CD1c-positive myeloid dendritic cell (primary cell): ENCODE data around the gene UTP25.
A peak's percentile ranks its signal among the peaks of the same experiment; 100 is the strongest.
"Not testable (repeated sequence)": the region's sequence is repeated elsewhere in the genome, so short reads cannot be mapped to it uniquely, and the experiment has no call there.

Experiments
- DNase-seq: peaks from one replicate; pipeline ENCODE4 v3.0.0-alpha.2; 2016; ENCODE audit errors: extremely low spot score

UTP25 gene

DNA sequence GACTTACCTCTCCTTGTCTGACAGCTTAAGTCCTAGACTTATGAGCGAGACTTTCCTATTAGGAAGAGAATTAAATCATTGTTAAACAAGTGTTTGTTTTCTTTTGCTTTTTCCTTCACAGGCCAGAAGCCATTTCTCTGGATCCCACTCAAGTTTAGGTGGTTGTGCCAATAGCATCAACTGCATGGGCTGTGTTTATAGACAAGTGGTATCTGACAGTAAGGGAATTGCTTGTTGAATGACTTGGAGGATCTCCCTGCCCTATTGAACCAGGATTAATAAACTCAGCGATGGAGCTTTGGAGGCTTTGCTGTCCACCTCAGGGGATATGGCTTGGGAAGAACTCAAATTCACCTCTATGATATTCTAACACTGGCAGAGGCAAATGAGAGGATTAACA lies 43.7 kb downstream of the UTP25 start:
- no peak for DNase-seq

DNA sequence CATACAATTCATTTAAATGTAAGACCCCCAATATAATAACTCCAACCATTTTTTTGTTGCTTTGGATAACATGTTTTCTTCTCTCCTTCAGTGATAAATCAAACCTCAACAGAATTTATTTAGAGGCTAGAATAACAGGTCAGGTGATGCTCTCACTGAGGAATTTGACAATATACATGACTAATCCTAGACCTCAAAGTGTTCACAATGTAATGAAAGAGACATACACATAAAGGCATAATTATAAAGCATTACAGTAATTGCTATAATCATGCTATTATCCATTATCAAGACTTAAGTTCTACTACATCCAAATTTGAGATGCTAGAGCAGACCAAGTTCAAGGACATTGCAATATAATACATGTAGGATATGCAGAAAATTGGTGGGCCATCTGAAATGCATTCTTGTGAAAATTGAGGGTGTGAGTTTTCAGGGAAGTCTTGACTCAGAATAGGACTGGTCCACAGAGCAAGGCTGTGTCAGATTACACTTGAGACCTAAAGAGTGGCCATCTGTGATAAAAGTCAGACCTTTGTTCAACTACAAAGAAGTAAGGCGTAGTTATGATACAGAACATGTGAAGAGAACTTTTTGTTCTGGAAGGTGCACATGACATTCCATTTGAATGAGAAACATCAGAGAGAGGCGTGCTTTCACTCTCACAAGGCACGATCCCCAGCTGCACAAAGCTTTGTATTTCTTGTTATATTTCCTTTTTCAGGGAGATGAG lies 45.5 kb downstream of the UTP25 start:
- DNase-seq, result no peak

DNA sequence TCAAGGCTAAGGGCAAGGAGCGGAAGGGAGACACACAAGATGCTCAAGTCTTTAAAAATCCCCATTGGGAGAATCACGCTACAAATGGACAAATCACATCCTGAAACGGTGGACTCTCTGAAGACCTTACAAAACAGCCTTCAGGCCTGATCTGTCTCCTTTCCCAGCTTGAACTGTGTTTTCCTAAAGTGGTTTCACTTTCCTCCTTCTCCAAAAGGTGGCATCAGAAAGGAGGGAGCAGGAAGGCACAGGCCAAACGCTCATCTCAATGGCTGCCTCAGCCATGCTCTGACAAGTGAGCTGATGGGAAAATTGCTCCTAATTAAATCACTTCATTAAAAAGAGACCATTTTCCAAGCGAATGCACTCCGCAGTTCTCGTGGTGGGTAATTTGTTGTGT lies 47.7 kb downstream of the UTP25 start:
- no peak for DNase-seq

DNA sequence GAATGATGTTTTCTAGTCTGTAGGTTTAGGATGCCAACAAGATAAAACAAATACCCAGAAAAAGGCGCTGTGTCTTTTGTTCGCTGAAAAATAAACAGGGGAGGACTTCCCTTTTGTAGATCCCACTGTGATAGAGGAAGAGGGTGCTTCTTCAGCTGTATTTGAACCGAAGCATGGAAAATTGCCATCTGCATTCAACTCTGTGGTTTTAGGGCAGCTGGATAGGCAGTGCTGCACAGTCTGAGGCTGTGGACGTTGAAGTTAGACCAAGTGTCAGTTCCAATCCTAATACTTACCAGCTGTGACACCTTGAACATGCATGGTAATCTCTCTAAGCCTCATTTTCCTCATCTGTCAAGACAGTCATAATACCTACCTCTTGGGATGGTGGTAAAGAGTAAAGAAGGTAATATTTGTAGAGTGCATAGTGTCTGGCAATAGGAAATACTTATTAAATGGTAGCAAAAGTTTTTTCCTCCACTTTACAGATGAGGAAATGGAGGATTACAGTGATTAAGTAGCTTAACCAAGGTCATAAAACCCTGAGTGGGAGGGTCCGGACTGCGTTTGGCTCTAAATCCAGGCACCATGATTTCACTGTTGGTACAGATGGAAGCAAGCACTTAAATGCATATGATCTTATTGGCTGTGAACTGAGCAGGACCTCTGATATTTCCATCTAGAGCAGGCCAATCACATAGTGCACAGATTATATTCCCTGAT lies 48.5 kb downstream of the UTP25 start:
- no peak for DNase-seq

DNA sequence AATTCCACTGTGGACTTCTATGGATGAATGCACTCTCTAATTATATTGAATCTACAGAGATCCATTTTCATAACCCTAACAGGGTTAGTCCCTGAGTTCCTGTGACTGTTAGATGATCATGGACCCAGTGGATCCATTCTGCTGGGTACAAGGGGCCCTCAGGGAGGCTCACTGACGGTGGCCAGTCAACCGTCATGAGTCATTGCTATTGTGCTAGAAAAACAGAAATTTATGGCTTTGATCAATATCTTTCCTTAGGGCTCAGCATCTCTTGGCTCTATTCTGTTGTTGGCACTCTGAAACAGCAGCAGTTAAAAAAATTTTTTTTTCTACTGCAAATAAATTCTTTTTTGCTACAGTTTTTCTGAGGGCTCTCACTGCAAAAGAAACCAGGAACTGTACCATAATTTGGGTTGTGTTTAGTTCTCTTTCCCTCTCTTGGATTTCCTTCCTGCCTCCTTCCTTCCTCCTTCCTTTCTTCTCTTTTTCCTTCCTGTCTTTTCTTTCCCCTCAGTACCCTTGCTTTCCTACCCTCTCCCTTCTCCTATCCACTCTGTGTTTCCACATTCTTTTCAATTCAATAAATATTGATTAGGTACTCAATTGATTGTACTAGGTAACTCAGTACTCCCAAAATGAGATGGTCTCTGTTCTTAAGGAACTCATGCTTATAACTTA lies 49.5 kb downstream of the UTP25 start:
- no peak for DNase-seq

DNA sequence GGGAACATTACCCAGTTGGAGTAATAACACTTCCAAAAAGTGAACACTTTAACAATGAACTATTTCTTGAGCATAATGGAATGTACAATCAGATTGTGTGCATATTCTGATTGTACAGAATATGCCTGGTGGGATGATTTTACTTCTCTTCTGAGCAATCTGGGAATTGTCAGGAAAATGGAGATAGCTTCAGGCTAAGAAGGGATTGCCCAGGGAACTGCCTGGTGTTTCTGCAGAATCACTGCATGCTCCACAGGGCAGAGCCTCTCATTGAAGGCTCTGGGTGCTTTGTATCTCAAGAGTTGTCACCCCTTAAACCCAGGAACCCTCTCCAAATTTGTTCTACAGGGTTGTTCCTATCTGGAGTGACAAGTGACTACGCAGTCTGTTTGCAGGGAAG lies 51.2 kb downstream of the UTP25 start:
- no peak for DNase-seq

DNA sequence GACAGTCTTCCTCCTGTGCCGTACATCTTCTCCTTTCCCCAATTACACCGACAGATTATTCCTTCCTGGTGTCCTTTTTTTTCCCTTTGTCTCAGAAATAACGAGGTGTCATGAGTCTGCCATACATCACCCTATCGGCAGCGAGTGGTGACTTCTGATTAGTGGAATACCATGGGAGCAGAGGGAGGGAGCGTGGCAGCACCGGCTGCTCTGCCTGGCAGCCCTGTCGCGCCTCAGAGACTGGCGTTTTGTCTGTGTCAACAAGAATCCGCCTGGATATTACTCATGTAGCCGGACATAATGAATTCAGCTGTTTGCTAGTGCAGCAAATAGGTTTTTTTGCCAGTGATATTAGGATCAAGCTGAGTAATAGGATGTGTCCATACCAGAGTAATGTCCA lies 51.8 kb downstream of the UTP25 start:
- no peak for DNase-seq

DNA sequence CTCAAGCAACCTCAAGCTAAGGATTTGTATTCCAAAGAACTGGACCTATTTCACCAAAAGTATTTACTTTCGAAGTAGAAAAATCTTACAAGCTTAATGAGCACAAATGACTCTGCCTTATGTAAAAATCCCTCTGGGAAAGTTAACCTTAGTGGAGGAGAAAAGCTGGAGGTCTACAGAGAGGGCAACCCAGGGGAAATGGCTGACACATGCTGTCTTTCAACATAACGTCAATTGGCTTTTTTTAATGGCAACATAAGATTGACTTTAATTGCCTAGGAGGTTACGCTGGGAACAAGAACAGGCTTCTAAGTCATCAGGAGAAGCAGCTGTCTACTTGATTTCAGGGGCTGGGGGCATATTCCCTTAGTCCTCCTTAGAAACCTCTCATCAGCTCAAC lies 52.3 kb downstream of the UTP25 start:
- no peak for DNase-seq

DNA sequence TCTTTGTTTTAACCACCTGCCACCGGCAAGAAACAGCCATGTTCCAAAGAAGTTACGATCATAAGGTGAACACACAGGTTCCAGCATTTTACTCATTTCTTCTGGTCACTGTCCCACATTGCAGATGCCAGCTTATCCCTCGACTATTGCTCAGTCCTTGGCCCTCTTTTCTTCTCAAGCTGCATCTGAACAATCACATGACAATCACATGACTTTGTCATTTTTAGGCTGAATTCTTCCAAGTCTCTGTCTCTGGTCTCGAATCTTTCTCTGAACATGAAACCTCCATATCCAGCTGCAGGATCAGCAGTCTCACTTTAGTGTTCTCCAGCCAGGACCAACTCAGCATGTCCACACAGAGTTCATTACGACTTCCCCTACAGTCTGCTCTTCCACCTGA lies 53.8 kb downstream of the UTP25 start:
- no peak for DNase-seq

DNA sequence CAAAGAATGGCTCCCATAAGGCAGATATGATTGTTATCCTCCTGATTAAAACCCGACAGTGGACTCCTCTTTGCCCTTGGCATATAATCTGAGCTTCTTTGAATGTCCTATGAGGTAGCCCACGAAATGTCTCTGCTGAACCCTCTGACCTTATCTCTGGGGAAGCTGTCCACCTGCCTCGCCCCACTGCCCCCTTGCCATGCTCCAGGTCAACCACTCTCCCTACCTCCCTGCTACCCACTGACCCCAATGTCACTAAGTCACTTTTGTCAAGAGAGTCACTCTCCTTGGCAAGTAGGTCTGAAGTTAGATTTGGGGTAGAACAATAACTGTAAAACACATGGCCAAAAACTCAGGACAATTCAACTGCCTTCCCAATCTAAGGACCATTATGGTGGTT lies 54.5 kb downstream of the UTP25 start:
- DNase-seq, result no peak

DNA sequence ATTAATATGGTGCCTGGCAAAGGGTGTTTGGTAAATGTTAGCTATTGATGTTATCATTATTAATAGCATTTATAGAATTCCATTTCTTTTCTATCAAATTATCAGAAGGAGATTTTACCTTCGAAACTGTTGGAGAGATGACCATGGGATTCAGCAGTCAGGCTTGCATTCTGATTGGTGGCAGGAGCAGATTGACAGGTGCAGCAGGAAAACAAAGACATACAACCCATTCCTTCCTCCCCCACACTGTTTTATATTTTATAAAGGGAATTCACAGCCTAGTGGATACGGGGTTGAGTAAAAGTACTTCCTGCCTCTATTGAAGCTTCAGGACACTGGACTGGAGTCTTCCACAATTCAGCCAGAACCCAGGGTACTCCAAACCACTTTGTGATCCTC lies 55.2 kb downstream of the UTP25 start:
- DNase-seq, result no peak

DNA sequence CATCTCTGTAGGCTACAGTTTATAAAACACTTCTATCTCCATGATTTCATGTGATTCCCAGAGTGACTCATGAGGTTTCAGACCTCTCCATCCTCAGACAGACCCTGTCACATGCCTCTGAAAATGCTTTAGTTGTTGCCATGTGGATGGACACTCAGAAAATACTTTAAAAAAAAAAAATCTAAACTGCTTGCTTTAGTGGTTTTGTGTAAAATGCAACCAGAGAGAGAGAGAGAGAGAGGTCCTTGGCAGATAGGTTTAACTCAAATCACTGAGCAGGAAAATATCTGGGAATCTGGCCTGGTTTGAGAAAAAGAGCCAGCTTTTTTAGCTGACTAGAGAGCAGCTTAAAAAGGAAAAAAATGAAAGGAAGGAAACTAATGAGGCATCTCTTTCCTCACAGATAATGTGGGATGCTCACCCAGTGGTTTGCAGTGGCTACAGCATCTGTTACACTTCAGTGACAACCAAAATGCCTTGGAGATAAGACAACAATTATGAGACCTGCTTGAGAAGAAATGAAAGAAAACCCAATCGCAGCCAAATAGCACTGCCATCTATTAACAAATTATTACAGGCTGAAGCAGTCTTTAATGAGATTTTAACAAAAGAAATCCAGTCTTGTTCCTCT lies 55.7 kb downstream of the UTP25 start:
- no peak for DNase-seq

DNA sequence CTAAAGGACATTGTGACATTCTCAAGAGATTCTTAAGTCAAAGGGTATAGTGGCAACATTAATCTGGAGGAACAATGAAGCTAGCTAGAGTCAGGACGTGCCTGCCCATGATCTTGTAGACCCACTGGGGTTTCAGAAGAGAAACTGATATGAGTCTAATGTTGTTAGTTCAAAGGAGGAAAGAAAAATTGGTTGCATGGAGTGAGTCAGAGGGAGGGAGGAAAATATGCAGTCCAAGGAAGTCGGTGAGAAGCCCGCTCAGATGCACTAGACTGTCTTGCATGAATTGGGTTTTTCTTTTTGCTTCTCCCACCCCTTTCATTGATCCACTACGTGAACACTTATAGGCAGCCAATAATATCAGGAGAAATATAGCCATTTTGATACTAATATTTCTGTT lies 56.5 kb downstream of the UTP25 start:
- DNase-seq, result no peak

DNA sequence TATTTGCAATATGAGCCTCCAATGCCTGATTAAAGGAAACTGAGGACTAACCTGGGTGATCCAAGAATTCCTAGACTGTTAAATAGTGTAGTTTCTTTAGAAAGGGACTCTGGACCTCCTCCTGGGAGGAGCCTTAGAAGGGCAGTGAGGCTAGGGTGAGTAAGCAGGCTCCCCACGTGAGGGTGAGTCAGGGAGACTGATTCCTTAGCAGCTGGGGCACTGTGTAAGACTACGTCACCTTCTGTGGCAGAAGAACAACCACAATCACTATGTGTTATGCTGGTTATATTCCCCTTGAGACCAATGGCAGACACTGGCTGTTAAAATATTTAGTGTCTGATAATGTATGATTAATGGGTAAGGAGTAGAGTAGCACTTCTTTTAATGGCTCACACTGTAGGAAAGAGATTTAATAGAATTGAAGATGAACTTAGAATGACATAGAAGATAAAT lies 56.9 kb downstream of the UTP25 start:
- DNase-seq, result peak; percentile 81

DNA sequence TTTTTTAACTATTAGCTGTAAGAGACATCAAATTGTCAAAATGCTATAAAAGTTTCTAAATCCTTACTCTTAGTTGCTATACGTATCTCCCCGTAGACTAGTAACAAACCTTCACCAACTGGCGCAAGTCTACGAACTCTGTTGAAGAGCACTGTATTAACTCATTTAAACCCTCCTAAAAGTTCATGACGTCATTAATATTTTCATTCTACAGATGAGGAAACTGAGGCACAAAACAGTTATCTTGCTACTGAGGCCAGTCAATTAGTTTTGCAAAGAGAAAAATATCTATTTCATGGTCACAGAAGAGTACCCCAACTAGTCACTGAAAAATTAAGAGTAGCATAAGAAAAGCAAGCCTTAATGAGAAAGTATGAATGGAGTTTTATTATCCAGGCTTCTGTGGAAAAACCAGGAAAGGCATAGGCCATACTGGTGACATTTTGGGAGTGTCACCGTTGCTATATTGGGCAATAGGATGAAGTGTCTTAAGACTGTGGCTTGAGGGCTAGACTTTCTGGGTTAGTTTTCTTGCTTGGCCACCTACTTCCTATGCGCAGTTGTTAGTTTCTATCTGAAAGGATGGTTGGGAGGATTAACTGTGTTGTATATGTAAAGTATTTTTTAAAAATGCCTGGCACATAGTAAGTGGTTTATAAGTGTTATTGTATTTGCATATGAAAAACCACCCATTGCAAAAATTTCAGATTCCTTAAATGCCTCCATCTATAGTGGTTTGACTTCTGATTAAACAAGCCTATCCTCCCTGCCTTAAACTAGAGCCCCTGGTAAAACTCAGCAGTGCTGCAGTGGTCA lies 57.8 kb downstream of the UTP25 start:
- DNase-seq, result no peak

DNA sequence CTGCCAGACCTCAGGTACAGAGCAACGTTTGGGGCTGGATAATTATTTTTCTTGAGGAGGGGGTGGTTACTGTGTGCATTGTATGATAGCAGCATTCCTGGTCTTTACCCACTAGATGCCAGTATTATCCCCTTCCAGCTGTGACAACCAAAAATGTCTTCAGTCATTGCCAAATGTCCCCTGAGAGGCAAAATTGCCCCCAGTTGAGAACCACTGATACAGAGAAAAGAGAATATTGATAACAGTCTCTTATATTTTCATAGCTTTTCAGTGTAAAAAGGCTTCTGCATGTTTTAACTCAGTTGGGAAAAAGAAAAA lies 58.4 kb downstream of the UTP25 start:
- no peak for DNase-seq

DNA sequence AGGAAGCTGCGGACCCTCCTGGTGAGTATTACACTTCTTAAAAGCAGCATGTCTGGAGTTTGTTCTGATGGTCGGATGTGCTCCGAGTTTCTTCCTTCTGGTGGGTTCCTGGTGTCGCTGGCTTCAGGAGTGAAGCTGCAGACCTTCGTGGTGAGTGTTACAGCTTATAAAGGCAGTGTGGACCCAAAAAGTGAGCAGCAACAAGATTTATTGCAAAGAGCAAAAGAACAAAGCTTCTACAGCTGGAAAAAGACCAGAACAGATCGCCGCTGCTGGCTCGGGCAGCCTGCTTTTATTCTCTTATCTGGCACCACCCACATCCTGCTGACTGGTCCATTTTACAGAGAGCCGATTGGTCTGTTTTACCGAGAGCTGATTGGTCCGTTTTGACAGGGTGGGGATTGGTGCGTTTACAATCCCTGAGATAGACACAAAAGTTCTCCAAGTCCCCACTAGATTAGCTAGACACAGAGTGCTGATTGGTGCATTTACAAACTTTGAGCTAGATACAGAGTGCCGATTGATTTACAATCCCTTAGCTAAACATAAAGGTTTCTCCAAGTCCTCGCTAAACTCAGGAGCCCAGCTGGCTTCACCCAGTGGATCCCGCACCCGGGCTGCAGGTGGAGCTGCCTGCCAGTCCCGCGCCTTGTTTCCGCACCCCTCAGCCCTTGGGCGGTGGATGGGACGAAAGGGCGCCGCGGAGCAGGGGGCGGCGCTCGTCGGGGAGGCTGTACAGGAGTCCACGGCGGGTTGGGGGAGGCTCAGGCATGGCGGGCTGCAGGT lies 60.7 kb downstream of the UTP25 start:
- DNase-seq, result not testable (repeated sequence)

DNA sequence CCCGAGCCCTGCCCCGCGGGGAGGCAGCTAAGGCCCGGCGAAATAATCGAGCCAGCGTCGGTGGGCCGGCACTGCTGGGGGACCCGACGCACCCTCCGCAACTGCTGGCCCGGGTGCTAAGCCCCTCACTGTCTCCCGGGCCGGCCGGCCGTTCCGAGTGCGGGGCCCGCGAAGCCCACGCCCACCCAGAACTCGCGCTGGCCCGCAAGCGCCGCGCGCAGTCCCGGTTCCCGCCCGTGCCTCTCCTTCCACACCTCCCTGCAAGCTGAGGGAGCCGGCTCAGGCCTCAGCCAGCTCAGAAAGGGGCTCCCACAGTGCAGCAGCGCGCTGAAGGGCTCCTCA lies 61.3 kb downstream of the UTP25 start:
- no peak for DNase-seq

DNA sequence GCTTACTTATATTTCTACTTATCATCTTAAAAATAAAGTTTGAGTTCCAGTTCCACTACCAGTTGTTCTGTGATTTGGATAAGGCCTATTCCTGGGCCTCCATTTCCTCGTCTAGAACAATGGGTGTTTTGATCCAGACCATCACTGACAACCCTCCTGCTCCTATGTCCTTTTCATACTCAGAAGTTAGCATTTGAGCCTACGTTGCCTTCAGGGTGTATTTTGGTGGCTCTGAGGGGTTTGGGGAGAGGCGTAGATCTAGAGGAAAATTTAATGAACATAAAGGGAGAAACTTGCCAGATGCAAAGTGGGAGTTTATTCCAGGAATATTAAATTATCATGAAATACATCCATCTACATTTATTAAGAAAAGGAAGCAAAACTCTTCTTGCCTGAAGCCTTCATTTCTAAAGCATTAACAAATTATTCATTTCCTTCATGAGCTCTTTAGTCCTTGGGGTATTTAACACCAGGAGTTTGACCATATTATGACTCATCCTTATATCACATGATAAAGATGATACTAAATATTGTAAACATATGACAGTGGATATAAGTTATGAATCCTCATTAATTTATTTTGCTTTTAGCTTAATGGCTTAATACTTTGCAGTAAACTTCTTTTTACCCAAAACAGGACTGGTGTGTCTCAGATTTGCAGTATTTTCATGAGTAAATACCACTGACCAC lies 63.0 kb downstream of the UTP25 start:
- DNase-seq, result no peak

DNA sequence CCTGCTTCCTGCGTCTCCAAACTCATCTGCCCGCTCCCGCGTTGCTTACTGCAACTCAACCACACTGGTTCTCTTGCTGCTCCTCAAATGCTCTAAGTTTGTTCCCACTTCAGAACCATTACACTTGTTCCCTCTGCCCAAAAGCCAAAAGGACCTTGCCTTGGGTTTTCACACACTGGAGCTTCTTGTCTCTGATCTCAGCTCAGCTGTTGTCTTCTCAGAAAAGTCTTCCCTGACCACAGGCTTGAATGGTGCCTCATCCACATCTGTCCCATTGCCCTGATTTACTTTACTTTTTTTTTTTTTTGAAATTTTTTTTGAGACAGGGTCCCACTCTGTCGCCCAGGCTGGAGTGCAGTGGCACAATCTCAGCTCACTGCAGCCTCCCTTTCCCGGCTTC lies 66.0 kb downstream of the UTP25 start:
- DNase-seq, result no peak

DNA sequence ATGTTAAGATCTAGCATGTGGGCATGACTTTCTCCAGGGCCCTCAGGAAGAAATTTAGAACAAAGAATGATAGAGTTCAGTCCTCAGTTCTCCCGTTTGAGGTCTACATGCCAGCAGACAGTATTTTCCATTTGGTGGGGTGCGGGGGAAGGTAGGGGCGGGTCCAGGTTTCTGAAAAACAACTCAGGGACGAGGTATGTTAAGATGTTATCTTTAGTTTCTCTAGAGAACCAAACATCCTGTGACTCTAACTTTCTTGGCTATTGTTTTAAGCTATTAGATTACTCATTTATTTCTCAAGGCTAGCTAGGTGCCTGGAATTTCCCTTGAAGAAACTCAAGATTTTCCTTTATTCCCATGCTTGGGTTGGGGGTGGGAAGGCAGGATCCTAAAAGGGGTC lies 67.9 kb downstream of the UTP25 start:
- DNase-seq, result no peak
